Caco-2 (cell line): ENCODE data around the gene RNF182. TPM values are rescaled to one million over a fixed set of nuclear protein-coding genes. Genes with fewer than 3 reads are reported as not detected.

Source experiments
- BruUV-seq: library from RNA; stranded (reverse); fragments of 400-500 nt; replicated peaks from 2 replicates; lab custom pipeline; 2021; lab: Mats Ljungman, UMichigan
- CTCF ChIA-PET: fragments of 300-600 bp; sonication (Branson Sonifier 250); formaldehyde crosslinking; loops from one replicate; lab custom pipeline; 2022; ENCODE audit warnings: antibody characterized with exemption; lab: Charles Lee
- POLR2A ChIA-PET: fragments of 300-600 bp; sonication (Branson Sonifier 250); formaldehyde crosslinking; loops from one replicate; lab custom pipeline; 2022; ENCODE audit warnings: antibody characterized with exemption; lab: Charles Lee
- DNase-seq, 2 experiments: peaks; one replicate each; pipeline versions ENCODE4 v3.0.0 to v3.0.0-alpha.2; 2020 to 2022
- H3K27me3 ChIP-seq: replicated peaks from 2 replicates; pipeline ENCODE4 v1.6.0; 2011; ENCODE audit warnings: low read length; ENCODE audit not compliant: control insufficient read depth, insufficient read depth
- H3K36me3 ChIP-seq: 2 replicates; pipeline ENCODE4 v1.5.1; 2011; ENCODE audit warnings: low read length; ENCODE audit not compliant: control insufficient read depth, insufficient read depth
- H3K4me1 ChIP-seq: fragments of 250-450 bp; sonication (Bioruptor Pico); 2 replicates; pipeline ENCODE4 v1.5.1; 2020; ENCODE audit warnings: mild to moderate bottlenecking
- H3K4me3 ChIP-seq: 2 replicates; pipeline ENCODE4 v1.5.1; 2011; ENCODE audit warnings: low read depth, mild to moderate bottlenecking, control low read depth, low read length
- H3K9me3 ChIP-seq: fragments of 250-450 bp; sonication (Bioruptor Pico); 2 replicates; pipeline ENCODE4 v1.5.1; 2020; ENCODE audit warnings: mild to moderate bottlenecking, moderate library complexity
- H3K27ac Mint-ChIP-seq: one replicate; pipeline ENCODE4 v1.8.0; 2022; ENCODE audit warnings: mixed read lengths; ENCODE audit not compliant: unreplicated experiment
- H3K27me3 Mint-ChIP-seq: one replicate; pipeline ENCODE4 v1.8.0; 2022; ENCODE audit warnings: mixed read lengths; ENCODE audit not compliant: insufficient read depth, unreplicated experiment
- H3K36me3 Mint-ChIP-seq: one replicate; pipeline ENCODE4 v1.8.0; 2022; ENCODE audit warnings: mild to moderate bottlenecking, mixed read lengths; ENCODE audit not compliant: insufficient read depth, unreplicated experiment
- H3K4me1 Mint-ChIP-seq: one replicate; pipeline ENCODE4 v1.8.0; 2022; ENCODE audit warnings: low read depth, mixed read lengths; ENCODE audit not compliant: unreplicated experiment
- H3K4me3 Mint-ChIP-seq: one replicate; pipeline ENCODE4 v1.8.0; 2022; ENCODE audit warnings: mild to moderate bottlenecking, moderate library complexity, mixed read lengths; ENCODE audit not compliant: unreplicated experiment
- H3K9me3 Mint-ChIP-seq: one replicate; pipeline ENCODE4 v1.8.0; 2022; ENCODE audit warnings: mixed read lengths; ENCODE audit not compliant: unreplicated experiment
- intact Hi-C: fragments of 100-400 bp; cut with micrococcal nuclease; formaldehyde crosslinking; loops from one replicate; pipeline ENCODE4 v1.10.0; 2022; ENCODE audit not compliant: unreplicated experiment
- total RNA-seq: library from RNA; stranded (reverse); gene quantifications from 2 replicates; pipeline ENCODE4 v1.2.3, GENCODE V29; 2022
- TF ChIP-seq, protein P1 (sequence below), 2 experiments: fragments of 200-600 bp in 1 of 2; IDR thresholded peaks; 1 replicate in 1 of 2; 2 replicates in 1 of 2; pipeline versions ENCODE4 v1.5.1 to v1.8.0; 2011 to 2022; ENCODE audit warnings: antibody characterized with exemption in 1 of 2, control low read depth in 1 of 2, inconsistent platforms in 1 of 2, low read depth in 1 of 2, low read length in 1 of 2, mild to moderate bottlenecking in 1 of 2, moderate library complexity in 1 of 2; ENCODE audit not compliant: insufficient read depth in 1 of 2, severe bottlenecking in 1 of 2, unreplicated experiment in 1 of 2

Gene RNF182
- total RNA-seq, 1 experiment from 2014 or later = 0.39 TPM

DNA sequence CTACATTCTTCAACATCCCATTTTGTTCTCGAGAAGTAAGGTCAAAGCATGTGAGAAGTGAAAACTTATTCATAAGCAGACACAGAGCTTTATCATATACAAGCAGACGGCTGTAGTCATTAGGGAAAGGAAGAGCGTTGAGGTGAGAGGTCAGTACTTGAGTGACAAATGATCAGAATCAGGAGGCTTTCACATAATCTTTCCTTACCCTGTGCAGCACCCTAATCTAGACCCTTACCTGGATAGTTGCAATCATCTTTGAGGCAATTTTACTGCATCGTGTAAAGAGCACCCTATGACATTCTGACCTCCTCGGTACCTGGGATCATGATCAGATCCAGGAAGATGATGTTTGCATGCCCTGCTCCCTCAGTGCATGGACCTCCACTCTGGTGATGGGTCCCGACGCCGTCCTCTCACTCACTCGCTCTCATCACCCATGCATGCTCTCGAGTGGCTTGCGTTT is 62.7 kb downstream of the RNF182 start:
- peaks cover 40% of the 10 kb centered on the region for H3K27me3 Mint-ChIP-seq
- H3K27ac Mint-ChIP-seq = no peak overlapping the region
- ChIA-PET CTCF (no interaction called here), POLR2A (no interaction called here)
- TF ChIP-seq, protein P1, sequence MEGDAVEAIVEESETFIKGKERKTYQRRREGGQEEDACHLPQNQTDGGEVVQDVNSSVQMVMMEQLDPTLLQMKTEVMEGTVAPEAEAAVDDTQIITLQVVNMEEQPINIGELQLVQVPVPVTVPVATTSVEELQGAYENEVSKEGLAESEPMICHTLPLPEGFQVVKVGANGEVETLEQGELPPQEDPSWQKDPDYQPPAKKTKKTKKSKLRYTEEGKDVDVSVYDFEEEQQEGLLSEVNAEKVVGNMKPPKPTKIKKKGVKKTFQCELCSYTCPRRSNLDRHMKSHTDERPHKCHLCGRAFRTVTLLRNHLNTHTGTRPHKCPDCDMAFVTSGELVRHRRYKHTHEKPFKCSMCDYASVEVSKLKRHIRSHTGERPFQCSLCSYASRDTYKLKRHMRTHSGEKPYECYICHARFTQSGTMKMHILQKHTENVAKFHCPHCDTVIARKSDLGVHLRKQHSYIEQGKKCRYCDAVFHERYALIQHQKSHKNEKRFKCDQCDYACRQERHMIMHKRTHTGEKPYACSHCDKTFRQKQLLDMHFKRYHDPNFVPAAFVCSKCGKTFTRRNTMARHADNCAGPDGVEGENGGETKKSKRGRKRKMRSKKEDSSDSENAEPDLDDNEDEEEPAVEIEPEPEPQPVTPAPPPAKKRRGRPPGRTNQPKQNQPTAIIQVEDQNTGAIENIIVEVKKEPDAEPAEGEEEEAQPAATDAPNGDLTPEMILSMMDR (IDR thresholded peaks at IDR 0.05; ENCODE audit: insufficient read depth in 1 of 2, low read depth in 1 of 2, low read length in 1 of 2, severe bottlenecking in 1 of 2, unreplicated experiment in 1 of 2) = no peak
- DNase-seq = no peak
- H3K9me3 ChIP-seq = no peaks in the 10 kb centered on the region
- no peak overlapping the region for H3K4me3 Mint-ChIP-seq
- no peak overlapping the region for H3K4me3 ChIP-seq
- H3K36me3 ChIP-seq = no peaks in the 10 kb centered on the region
- peaks cover 5% of the 10 kb centered on the region for H3K36me3 Mint-ChIP-seq
- no peaks in the 10 kb centered on the region for H3K9me3 Mint-ChIP-seq
- no peaks in the 10 kb centered on the region for H3K4me1 Mint-ChIP-seq
- intact Hi-C loops = no loop called here
- BruUV-seq = no TSS peak
- no peaks in the 10 kb centered on the region for H3K4me1 ChIP-seq
- H3K27me3 ChIP-seq = no peaks in the 10 kb centered on the region

DNA sequence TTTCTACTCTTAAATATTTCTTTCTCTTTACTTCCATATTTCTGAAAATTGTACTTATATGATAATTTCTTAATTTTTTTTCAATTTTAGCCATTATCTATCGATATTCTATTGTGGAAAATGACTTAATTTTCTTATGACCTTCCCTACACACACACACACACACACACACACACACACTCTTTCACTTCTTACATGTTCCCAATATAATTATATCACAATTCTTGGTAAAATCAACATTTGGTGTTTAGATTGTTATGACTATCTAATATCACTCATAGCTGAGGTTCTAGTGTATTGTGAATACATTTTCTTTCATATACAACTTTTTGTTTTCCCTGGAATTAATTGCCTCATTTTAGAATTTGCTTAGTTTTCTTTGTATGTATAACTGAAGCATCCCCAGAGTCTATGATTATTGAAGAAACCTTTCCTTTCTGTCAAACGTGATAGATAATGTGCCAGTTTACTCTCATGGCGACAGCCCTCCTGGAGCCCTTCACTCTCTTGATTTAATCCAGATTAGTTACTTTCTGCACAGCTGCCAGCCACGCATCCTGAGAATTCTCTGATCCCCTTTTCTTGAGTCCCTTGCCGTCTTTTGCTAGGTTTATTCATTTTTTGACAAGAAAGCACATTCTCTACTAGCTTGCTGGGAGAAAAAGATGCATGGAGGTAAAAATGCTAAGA is 63.4 kb downstream of the RNF182 start:
- intact Hi-C loops = no loop called here
- no peak overlapping the region for H3K27ac Mint-ChIP-seq
- Histone ChIP-seq H3K4me3 (no peak overlapping the region), H3K9me3 (no peaks in the 10 kb centered on the region), H3K27me3 (no peaks in the 10 kb centered on the region), H3K4me1 (no peaks in the 10 kb centered on the region), H3K36me3 (no peaks in the 10 kb centered on the region)
- no TSS peak for BruUV-seq
- TF ChIP-seq, protein P1 (IDR thresholded peaks at IDR 0.05; ENCODE audit: insufficient read depth in 1 of 2, low read depth in 1 of 2, low read length in 1 of 2, severe bottlenecking in 1 of 2, unreplicated experiment in 1 of 2) = no peak
- no peak for DNase-seq
- POLR2A ChIA-PET = no interaction called here
- peaks cover 5% of the 10 kb centered on the region for H3K36me3 Mint-ChIP-seq
- H3K9me3 Mint-ChIP-seq = no peaks in the 10 kb centered on the region
- no peak overlapping the region for H3K4me3 Mint-ChIP-seq
- CTCF ChIA-PET = interaction anchor here (0.7 kb wide), 1 partner anchor 69 kb away, joined by 3 read pairs; no protein-coding TSS in a partner anchor
- H3K27me3 Mint-ChIP-seq = peaks cover 41% of the 10 kb centered on the region
- H3K4me1 Mint-ChIP-seq = no peaks in the 10 kb centered on the region

DNA sequence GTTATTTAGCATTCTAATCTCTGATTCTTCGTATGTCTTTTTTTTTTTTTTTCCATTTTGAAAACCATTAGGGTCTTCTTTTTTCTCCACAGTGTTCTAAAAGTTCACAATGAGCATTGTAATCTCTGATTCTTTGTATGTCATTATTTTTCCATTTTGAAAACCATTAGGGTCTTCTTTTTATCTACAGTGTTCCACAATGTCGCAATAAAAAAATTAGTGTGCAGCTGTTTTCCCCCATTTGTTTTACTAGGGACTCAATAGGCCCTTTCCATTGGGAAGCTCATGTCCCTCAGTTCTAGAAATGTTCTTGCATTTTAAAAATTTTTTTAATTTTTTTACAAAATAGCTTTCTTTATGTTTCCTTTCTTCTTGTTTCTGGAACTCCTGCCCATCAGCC is 64.2 kb downstream of the RNF182 start:
- ChIA-PET POLR2A (no interaction called here), CTCF (interaction anchor here (0.7 kb wide), 1 partner anchor 69 kb away, joined by 3 read pairs; no protein-coding TSS in a partner anchor)
- no peaks in the 10 kb centered on the region for H3K27me3 ChIP-seq
- H3K4me3 Mint-ChIP-seq = no peak overlapping the region
- TF ChIP-seq, protein P1 (IDR thresholded peaks at IDR 0.05; ENCODE audit: insufficient read depth in 1 of 2, low read depth in 1 of 2, low read length in 1 of 2, severe bottlenecking in 1 of 2, unreplicated experiment in 1 of 2) = no peak
- H3K4me3 ChIP-seq = no peak overlapping the region
- H3K36me3 ChIP-seq = no peaks in the 10 kb centered on the region
- peaks cover 40% of the 10 kb centered on the region for H3K27me3 Mint-ChIP-seq
- no peaks in the 10 kb centered on the region for H3K4me1 ChIP-seq
- no TSS peak for BruUV-seq
- no peaks in the 10 kb centered on the region for H3K9me3 ChIP-seq
- no peaks in the 10 kb centered on the region for H3K9me3 Mint-ChIP-seq
- H3K36me3 Mint-ChIP-seq = peaks cover 5% of the 10 kb centered on the region
- H3K4me1 Mint-ChIP-seq = no peaks in the 10 kb centered on the region
- intact Hi-C loops = no loop called here
- DNase-seq = no peak
- H3K27ac Mint-ChIP-seq = no peak overlapping the region
